CD4-positive, alpha-beta T cell treated with Interleukin-17A for 1 hour (primary cell): ENCODE measurements around the gene TUBA3C.
"Not testable (repeated sequence)": the region's sequence is repeated elsewhere in the genome, so short reads cannot be mapped to it uniquely, and the experiment has no call there.

Experiments
- DNase-seq: peaks from one replicate; pipeline ENCODE4 v3.0.0-alpha.2; 2020

Gene TUBA3C

GRCh38 chr13:19181621-19182485 is at the start of gene TUBA3C:
TUBA3C (minus strand) TSS chr13:19181824; CDS start chr13:19181747, 77 bp downstream.
- DNase-seq = no peak

- not testable (repeated sequence) for DNase-seq
Observed at GRCh38 chr13:19207413-19207812, 25.8 kb upstream of the TUBA3C start.

GRCh38 chr13:19192622-19193021 is 11.0 kb upstream of the TUBA3C start:
- not testable (repeated sequence) for DNase-seq

DNA sequence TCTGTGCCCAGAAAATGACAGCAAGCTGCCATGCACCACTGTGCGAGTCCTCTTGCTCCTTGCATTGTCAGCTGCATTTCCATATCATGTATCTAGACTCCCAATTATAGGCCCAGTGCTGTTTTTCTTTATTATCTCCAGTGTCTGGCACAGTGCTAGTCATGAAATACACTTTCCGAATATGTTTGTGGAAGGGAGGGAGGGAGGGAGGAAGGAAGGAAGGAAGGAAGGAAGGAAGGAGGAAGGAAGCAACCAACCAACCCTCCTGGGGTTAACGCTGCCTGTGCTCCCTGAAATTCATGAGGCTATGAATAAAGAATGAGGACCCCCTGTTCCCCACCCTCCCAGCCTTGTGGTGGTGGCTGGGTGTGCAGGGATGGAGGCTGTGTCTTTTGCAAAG is 8.3 kb upstream of the TUBA3C start:
- DNase-seq = not testable (repeated sequence)

- not testable (repeated sequence) for DNase-seq
Observed at GRCh38 chr13:19189368-19189767, 7.7 kb upstream of the TUBA3C start.

DNA sequence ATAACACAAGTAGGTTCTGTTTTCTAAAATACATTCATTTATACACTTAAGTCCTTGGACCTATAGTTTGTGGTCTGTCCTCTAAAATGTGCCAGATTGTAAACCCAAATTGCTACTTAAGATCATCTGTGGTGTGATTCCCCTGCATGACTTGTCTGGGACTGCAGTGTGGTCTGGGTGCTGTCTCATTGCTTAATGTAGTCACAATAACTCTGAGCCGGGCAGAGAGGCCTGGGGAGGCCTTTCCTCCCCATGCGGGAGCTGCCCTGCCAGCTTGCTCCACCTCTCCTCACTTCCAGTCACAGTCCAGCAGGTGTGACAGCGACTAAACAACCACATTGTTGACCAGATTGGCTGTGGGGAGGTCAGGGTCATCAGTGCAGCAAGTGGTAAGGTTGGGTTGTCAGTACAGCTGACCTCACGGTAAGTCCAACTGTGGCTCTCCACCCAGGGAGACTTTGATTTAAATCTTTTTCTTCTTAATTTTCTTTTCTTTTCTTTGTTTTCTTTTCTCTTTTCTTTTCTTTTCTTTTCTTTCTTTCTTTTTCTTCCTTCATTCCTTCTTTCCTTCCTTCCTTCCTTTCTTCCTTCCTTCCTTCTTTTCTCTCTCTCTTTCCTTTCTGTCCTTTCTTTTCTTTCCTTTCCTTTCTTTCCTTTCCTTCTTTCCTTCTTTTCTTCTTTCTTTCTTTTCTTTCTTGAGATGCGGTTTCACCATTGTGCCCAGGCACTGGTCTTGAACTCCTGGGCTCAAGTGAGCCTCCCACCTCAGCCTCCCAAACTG is 4.4 kb upstream of the TUBA3C start:
- DNase-seq = no peak

GRCh38 chr13:19185086-19185864 is 3.7 kb upstream of the TUBA3C start:
- no peak for DNase-seq

- no peak for DNase-seq
Observed at GRCh38 chr13:19184176-19184575, 2.6 kb upstream of the TUBA3C start.

DNA sequence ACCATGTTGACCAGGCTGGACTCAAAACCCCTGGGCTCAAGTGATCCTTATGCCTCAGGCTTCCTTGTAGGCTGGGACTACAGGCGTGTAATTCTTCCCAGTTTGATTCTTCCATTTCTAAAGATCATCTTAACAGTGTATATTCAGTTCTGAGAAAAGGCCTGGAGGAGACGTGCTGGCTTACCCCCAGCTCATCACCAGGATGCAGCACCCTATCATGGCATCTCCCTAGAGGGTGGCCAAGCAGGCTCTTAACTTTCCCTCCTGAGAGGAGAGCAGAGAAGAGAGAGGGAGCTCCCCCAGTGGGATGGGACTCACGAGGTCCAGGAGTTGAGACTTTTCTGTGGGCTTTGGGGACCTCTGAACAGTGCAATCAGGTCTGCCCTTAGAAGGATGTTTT is 2.1 kb upstream of the TUBA3C start:
- no peak for DNase-seq

DNA sequence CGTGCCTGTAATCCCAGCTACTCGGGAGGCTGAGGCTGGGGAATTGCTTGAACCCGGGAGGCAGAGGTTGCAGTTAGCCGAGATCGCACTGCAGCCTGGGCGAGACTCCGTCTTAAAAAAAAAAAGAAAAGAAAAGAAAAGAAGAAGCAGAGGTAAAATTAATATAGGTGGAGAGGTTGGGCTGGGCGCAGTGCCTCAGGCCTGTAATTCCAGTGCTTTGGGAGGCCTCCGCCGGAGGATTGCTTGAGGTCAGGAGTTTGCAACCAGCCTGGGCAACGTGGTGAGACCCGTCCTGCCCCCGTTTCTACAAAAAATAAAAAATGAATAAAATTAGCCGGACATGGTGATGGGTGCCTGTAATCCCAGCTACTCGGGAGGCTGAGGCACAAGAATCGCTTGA is 912 bp upstream of the TUBA3C start:
- DNase-seq = no peak

DNA sequence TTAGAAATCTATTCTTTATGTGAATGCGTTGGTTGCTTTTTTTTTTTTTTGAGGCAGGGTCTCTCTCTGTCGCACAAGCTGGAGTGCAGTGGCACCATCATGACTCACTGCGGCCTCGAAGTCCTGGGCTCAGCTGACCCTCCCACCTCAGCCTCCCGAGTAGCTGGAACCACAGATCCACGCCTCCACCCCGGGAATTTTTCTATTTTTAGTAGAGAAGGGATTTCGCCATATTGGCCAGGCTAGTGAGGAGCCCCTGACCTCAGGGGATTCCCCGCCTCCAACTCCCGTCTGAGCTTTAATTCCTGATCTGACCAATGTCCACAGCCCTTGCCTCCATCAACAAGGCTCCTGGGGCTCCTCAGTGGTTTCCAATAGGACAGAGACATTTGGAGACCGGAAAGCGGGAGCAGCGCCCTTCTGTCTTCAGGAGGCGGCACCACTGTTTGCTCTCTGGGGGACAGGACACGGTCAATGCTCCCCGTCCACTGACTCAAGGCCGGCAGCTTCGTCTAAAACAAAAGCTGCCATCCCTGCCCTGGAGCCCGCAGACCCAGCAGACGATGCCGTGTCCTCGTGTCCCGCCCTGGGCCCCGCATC is 503 bp downstream of the TUBA3C start:
- DNase-seq = no peak

- no peak for DNase-seq
Observed at GRCh38 chr13:19179916-19180315, 1.7 kb downstream of the TUBA3C start.

- no peak for DNase-seq
Observed at GRCh38 chr13:19178901-19179593, 2.6 kb downstream of the TUBA3C start.

DNA sequence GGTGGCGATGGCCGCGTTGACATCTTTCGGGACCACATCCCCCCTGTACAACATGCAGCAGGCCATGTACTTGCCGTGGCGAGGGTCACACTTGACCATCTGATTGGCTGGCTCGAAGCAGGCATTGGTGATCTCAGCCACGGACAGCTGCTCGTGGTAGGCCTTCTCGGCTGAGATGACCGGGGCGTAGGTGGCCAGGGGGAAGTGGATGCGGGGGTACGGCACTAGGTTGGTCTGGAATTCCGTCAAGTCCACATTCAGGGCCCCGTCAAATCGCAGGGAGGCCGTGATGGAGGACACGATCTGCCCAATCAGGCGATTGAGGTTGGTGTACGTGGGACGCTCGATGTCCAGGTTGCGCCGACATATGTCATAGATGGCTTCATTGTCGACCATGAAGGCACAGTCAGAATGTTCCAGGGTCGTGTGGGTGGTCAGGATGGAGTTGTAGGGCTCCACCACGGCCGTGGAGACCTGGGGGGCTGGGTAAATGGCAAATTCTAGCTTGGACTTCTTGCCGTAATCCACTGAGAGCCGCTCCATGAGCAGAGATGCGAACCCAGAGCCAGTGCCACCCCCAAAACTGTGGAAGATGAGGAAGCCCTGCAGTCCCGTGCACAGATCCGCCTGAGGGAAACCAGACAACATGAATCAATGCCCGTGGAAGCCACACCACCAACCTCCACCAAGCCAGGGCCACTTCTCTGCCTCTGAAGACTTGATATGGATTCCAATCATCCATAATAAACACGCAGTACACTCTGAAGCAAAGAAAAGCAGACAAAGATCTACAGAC is 4.4 kb downstream of the TUBA3C start:
- not testable (repeated sequence) for DNase-seq

DNA sequence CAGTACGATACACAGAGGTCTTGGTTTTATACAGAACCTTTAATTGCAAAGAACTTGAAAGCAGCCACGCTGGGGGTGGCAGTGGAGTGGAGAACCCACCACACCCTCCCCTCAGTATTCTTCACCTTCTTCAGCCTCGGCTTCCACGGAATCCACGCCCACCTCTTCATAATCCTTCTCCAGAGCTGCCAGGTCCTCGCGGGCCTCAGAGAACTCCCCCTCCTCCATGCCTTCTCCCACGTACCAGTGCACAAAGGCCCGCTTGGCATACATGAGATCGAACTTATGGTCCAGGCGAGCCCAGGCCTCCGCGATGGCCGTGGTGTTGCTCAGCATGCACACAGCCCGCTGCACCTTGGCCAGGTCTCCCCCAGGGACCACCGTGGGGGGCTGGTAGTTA is 7.9 kb downstream of the TUBA3C start:
- no peak for DNase-seq

DNA sequence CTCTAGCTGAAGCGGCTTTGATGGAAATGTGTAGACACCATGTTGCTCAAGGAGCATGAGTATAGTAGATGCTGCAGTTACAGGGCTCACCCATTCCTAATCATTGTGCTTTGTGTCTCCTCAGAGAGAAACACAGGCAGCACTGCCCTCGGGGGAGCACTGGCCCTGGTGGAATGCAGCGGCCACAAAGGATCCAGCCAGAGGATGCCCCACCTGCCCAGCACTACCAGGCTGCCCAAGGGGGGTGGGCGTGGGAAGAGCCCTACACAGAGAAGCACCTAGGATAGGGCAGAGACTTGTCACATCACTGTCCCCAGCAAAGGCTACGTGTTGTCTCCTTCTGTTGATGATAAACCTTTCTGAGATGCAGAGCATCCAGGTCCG is 9.0 kb downstream of the TUBA3C start:
- DNase-seq = no peak

DNA sequence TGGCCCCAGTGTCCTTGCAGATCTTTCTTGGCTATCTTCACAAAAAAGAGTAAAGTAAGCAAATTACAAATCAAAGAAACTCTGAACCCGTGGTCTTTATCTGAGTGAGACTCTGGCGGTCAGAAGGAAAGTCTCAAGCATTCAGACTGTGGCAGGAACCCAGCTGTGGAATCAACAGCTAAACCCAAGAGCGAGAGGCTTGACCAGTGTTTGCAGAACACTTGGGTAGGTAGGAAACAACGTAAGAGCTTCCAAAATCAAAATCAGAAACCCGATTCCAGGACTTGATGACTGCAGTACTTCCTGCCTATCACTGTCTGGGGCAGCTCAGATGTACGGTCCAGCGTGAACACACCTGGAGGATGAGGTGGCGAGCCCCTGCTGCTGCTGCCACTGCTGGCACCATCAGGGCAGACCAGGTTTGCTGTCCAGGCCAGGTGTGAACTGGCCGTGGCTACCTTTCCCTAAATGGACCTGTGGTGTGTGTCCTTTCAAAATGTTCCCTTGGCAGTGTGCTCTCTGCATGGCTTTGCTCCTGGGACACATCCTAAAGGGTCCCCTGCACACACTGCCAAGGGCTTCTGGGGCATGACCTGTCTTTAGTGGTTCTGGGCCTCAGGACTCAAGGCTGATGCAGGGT is 9.5 kb downstream of the TUBA3C start:
- DNase-seq = no peak

- no peak for DNase-seq
Observed at GRCh38 chr13:19171563-19171962, 10.1 kb downstream of the TUBA3C start.

- DNase-seq = no peak
Observed at GRCh38 chr13:19169991-19170390, 11.6 kb downstream of the TUBA3C start.

DNA sequence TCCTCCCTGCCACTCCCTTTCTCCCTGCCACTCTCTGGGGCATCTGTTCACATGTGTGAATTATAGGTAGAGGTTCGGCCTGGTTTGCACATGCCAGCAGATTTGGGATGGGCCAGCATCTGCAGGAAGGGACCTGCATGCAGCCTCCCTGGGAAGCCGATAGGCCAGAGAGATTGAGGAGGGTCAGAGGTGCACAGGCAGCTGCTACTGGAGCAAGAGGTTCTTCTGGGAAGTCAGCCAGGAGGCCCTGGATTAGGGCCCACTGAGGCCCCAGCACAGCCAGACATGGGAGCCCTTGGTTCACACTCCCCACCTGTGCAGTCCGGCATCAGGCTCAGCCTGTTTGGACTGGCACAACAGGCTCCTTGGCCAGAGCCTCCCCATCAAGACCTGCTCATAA is 12.1 kb downstream of the TUBA3C start:
- no peak for DNase-seq

DNA sequence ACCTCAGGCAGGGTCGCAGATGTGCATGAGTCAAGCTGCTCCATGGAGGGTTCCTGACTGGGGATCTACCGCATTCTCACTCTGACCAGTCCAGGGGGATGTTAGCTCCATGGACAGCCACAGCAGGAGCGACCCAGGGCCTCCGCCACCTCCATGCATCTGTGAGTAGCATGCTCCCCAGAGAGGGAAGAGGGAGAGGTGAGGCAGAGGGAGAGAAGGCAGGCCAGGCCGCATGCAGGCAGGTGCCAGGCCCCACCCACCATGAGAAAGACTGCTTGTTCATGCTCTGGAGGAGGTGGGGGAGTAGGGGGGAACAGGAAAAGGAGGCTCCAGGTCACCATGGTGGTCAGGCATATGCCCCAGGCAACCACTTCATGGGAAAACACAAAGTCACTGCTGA is 20.3 kb downstream of the TUBA3C start:
- DNase-seq = no peak
